Fibroblast of skin of left quadriceps (primary cell): ENCODE measurements around the gene SSH2.

ENCODE experiments used
- DNase-seq, 2 experiments: peaks; one replicate each; pipeline ENCODE4 v3.0.0-alpha.2; 2013; ENCODE audit warnings: low read depth in 2 of 2

Gene SSH2

DNA sequence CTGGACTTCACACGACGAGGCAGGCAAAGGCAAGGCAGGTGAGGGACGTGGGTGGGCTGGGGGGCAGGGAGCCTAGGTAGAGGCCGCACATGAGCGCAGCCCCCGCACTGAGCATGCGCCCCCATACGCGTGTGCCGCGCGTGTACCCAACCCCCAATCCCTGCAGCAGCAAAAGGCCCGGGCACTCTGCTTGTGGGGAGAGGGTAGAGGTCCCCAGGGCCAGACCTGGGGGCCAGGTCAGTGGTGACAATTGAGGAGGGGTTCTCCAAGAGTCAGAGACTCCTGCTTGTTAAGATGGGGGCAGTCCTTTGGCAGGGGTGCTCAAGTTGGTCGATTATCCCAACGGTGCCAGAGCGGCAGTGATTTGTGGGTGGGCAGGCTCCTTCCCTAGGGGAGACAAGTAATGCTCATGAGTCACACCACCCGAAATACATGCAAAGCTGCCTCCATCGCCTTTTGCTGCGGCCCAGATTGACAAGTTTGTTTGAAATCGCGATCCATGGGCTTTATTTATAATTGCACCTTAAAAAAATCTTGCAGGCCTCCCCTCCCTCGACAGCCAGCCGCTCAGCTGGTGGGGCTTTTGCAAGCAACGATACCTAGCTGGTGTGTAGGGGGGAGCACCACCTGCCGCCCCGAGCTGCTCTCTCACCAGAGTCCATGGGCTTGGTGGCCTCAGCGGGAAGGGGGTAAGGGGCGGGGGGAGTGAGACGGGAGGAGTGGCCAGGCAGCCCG is 339.4 kb downstream of the SSH2 start:
- no peak for DNase-seq

DNA sequence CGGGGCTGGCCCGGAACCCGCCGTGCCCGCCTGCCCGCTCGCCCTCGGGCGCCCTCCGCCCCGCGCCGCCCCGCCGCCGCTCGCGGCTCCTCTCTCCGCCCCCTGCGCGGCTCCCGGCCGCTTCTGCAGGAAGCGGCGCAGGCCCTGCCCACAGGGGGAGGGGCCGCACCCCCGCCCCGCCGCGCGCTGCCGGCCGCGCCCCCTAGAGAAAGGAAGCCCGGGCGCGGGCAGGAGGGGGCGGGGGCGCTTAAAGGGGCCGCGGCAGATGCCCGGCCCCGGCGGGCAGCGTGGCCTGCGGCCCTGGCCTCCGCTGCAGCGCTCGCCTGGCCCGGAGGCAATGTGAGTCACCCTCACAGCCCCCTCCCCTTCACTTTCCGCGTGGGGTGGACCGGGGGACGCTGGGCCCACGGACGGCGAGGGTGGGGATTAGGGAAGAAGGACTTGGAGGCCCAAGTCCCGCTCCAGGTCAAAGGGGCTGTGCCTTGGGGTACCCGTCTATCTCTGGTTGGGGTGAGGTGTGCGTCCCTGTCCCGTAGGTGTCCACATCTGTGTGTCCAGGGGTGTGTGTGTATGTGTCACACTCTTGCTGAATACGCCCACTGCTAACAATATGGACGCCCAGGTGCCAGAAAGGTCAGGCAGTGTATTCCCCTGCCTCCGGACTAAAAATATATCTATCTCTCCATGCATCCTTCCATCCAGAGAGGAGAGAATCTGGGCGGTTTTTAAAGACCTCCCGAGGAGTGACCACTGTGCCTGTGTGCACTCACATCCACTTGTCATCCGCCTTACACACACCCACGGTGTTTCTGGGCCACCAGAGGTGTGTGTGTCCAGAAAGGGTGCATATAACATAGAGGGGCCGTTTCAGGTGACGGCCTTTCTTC is 340.3 kb downstream of the SSH2 start, which contains the start of gene GIT1:
GIT1 (minus strand) TSS at position 125 of the 887 bp plus-strand sequence. CDS start 270 bp downstream, outside the sequence.
- DNase-seq: peak; percentile 61 to 65

DNA sequence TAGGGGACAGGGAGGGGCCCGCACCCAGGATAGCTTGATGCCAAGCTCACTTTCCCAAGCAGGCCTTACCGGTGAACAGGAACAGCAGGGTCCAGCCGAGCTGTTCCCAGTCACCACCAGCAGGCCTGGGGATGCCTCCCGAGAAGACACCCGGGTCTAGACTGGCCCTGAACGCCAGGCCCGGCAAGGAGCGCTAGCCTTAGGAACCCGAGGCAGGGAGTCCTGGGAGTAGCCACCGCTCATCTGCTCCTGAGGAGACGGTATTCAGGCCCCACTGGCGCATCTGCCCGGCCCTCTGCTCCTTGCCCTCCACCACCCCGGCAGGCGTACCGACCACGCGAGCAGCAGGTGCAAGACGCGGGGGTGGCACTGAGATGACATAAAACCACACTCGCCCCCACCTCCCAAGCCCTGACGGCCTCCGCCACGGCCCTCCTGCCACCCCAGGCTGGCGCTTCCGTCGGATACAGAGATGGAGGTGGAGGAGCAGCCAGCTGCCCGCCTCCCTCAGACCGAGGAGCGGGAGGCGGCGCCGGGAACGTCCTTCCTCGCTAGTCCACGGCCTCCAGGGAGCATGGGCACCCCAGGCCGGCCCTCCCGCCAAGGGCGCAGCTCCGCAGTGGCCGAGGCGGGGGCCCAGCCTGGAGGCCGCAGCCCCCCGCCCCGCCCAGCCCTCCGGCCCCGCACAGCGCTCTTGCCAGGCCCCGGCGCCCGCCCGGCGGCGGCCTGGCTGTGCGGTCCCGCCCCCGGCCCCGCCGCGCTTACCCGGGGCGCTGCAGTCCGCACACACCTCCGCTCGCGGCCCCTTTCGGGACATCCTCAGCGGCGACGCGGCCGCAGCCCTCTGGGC is 341.2 kb downstream of the SSH2 start:
- DNase-seq: no peak

DNA sequence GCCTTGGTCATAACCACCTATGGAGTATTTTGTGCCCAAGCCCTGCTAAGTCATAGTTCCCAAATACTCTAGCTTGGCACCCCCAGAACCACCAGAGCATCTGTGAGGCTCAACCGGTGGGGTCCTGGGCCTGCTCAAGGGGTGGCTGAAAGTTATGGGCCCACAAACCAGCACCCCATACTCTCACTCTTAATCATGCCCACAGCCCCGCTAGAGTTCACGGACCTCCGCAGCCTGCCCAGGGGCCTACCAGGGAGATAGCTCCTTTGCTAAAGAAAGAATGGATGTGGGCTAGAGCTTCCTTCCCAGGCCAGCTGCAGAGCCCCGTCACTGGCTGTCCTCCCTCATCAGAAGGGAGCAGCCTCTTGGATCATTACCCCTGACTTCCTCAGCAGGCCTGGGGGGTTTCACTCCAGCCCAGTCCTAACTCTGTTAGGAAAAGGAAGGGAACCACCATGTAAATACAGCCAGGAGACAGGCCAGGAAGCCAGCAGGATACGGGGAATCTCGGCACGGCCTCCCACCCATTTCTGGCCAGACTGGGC is 341.9 kb downstream of the SSH2 start:
- DNase-seq: no peak

DNA sequence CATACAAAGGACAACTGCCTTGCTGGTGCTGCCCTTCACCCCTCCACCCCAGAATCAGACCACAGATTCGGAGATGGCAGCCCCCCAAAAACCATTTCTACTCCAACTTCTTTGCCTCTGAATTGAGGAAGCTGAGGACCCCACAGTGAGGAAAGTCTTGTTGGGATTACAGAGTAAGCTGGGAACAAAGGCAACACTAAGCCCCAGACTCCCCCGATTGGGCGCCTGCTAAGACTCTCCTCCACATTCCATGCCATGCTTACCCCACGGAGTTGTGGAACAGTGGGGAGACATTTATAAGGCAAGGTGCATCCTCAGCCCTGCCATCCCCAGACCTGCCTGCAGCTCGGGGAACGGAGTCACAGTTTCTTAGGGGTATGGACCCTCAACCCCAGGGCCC is 342.4 kb downstream of the SSH2 start:
- no peak for DNase-seq

DNA sequence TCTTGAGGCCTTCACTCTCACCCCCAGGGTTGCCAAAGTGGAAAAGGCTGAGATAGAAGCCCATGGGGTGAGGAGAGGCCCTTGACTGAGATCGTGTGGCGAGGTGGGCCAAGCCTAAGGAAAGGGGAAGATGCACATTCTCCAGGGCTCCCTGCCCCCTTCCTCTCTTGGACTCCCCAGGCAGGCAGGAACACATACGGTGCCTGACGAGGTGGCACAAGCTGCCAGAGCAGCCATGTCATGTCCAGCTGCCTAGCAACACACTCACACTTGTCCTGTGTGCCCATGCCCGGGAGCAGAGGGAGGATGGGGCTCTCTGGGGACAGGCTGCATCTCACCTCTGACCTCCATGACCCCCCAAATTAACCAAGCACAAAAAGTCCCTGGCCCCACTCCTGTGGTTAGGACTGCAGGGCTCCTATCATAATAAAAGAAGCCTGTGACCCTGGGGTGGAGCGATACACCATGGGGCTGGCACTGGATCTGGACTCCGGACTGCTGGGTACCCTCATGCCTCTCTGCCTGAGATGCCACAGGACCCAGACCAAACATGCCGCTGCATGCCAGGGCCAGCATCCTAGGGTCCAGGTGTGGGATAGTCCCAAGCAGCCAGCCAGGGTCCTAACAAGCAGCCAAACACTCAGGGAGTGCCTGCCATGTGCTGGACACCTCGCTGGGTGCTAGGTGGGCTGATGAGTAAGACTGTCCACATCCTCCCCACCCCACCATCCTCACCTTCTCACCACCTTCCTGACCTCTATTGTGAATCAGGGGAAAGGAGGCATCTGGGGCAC is 343.2 kb downstream of the SSH2 start:
- no peak for DNase-seq

DNA sequence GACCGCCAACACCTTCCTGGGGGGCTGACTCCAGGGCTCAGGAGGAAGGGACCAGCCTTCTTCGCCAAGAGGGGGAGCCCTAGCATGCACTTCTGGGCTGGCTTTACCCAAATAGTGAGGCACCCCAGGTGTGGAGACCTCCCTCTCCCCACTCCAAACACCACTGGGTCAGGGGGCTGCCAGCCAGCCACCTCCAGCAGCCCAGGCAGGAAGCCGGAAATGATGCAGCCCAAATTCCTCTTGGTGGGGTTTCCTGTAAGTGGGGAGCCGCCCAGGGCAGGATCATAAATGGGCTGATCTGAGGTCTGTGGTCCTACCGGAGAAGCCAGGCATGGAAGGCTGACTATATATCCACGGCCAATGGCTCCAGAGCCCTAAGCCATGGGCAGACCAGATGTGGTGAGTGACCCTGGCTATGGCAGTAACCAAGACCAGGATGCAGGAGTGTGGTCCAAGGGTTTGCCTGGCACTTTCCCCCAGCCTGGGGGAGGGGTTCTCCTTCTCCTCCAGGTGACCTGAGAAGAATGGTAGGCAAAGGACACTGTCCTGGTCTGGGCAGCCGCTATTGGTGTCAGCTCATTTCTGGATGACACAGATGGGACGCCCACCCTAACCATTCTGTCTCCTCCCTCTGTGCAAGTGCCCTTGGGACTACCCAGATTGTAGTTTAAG is 344.8 kb downstream of the SSH2 start:
- no peak for DNase-seq

DNA sequence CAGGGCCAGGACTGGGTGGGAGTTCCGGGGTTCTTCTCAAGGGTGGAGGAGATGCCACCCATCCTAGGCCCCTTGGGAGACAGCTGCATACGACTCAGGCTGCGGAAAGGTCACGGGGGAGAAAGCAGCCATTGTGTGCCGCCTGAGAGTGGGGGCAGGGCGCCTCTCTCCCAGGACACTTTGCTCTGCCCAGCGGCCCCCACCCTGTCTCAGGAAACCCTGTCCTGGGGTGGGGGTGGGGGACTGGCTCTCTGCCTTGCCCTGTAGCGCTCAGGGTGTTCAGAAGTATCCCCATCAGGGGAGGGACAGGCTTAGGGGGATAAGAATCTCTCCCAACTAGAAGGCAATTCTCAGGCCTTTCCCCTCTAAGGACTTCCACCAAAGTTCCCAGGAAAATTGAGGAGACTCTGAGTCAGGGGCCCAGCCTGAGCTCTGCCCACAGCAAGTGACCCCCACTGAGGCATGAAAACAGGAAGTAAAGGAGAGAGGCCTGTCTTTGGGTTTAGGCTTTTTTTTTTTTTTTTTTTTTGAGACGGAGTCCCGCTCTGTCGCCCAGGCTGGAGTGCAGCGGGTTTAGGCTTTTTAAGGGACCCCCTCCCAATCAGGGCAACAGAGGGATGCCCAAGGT is 345.5 kb downstream of the SSH2 start:
- no peak for DNase-seq

DNA sequence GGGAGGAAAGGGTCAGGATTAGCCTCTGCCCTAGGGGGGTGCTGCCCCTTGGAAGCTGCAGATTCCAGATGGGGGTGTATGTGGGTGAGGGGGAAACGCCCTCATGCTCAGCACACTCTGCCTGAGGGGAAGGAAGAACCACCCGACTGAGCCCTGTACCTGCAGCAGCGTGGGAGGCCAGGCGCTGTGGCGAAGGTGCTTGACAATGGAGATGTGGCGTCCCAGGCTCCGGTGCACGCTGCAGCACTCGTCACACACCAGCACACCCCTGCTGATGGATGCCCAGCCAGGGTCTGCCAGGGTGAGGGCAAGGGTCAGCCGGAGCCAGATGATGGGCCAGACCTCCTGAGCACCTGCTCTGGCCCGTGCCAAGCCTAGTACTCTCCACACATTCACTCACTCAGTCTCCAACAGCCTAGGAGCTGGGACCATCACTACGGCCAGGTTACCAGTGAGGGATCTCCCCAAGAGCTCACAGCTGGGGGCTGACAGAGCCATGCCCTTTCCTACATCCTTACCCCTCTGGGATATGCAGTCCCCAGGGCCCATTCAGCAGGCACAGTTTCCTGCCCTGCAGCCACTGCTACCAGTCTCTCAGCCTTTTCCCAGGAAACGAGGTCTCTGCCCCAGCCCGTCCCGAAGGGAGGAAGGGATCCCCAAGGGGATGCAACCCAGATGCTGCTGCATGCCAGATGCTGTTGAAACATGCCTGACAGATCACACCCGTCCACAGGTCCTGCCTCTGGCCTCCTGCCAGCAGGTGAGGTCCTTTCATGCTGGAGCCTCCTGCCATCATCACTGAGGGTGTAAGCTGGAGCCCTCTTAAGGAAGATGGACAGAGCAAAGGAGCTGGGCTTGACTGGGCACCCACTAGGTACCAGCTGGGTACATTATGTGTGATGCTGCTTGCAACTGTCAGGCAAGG is 346.4 kb downstream of the SSH2 start:
- DNase-seq: no peak

DNA sequence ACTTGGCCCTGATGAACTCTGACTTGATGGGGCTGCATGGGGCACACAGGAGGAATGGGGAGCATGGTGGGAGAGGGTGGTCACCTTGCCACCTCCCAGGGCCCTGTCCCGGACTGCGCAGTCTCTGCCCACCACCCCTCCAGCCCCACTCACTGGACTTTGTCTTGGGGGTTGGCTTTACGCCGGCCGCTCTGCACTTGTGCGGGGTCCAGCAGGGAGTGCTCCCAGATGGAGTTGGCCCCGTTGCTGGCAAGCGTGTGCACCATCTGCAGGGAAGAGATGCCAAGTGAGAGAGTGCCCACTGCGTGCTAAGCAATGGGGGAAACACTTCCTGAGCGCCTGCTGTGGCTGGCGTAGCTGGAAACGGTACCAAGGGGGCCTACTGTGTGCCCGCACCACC is 347.3 kb downstream of the SSH2 start:
- no peak for DNase-seq

DNA sequence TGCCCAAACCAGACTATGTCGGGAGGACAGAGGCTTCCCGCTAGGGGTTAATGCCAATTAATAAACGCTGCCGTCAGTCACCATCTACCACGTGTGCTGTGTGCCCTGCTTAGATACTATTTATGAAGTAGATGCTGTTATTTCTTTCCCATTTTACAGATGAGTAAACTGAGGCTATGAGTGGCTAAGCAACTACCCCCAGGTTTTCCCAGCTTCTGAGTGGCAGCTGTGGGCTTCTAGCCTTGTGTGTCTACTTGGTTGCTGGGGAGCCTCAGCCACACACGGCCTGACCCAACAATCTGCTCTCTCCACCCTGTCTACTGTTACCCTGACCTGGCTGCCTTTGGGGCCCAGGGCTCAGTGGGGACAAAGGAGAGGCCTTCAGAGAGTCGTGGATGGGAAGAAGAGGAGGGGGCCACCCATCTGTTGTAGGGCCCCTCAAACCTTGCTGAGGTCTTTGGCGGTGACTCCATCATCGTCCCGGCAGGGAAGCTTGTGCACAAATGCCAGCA is 347.7 kb downstream of the SSH2 start:
- DNase-seq: no peak

DNA sequence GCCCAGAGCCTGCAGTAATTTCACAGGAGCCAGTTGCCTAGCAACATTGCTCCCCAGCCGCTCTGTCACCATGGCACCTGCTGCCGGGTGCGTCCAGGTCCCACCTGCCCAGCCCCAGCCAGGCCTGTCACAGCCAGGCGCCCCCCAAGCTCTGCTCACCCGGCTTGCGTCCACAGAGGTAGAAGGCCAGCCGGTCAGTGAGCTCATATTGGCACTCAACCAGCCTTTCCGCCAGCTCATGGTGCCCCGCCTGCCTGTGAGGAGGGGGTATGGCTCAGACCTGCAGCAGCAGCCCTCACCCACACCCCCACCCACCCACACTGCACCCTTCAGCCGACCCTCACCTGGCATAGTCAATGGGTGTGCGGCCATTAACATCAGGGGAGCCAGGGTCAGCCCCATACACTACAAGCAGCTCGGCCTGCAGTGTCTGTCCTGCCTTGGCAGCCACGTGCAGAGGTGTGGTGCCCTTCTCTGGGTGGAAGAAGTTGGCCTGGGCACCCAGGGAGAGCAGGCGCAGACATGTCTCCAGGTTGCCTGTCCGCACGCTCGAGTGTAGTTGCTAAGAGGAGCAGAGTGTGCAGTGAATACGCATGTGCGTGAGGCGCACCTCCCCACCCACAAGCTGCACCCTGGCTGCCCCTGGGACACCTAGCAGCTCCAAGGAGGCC is 348.3 kb downstream of the SSH2 start:
- no peak for DNase-seq

DNA sequence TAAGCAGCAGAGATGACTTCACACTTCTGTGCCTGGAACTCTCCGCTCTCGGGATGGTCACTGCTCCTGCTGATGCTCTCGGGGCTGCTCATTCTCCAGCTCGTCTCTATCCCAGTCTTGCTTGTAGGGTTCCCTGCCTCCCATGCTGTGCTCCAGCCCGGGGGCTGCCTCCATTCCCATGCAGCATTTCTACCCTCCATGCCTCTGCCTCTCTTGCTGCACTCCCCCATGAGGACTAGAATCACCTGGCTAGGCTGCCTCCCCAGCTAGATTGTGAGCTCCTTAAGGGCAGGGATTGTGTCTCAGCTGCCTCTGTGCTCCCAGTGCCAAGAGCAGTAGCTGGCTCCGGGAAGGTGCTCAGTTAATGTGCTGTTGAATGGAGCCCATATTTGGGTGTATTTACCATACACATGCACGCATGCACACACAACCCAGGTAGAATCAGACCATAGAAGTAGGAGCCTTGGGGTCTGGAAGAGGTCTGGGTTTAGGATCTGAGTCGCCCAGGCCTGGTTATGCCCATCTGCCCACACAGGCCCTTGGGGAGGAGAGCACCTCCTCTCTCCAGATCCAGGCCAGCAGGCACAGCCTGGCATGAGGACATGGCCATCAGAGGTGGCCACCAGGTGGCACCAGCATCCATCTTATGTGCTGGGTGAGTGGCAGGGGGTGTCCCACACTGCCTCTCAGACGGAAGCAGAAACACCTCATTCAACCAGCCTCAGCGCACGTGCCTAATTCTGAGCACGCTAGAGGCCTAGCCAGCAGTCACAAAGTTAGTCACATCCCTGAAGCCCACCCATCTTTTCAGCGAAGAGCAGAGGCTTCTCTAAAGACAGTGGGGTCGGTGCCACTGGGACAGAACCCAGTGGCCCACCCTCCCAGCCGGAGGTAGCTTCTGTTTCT is 349.9 kb downstream of the SSH2 start:
- peak in 1 of 2 experiments; percentile 51 for DNase-seq

DNA sequence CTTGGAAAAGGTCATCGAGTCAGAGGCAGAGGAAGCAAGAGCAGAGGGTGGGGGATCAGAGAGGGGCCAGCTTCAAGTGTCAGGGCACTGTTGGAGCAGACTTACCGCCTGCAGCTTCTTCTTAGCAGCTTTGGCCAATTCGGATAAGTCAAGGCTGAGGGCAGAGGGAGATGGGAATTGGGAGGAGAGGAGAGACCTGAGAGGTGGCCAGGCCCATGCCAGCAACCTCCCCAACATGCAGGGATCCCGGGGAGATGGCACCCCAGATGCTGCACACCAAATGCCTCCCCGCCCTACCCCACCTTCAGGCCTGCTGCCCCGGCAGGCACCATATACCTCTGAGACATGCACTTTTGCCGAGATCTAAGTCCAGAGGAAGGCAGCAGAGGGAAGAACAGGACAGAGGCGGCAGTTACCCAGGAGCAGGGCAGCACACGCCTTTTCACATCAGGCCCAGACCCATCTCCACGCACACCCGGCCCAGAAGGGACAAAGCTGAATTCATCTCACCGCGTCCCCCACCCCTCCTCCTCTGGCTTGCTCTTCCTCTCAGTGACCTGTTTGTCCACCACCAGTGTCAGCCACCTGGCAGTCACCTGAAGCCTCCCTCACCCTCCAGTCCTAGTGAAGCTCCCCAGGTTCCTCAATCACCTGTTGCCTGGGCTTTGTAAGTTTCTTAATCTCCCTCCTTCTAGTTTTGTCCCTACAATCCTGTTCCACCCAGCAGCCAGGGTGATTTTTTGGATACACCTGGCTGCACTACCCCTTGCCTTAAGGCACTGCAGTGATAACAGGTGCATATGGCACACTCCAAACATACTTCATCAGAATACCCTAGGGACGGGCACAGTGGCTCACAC is 351.2 kb downstream of the SSH2 start:
- no peak for DNase-seq

DNA sequence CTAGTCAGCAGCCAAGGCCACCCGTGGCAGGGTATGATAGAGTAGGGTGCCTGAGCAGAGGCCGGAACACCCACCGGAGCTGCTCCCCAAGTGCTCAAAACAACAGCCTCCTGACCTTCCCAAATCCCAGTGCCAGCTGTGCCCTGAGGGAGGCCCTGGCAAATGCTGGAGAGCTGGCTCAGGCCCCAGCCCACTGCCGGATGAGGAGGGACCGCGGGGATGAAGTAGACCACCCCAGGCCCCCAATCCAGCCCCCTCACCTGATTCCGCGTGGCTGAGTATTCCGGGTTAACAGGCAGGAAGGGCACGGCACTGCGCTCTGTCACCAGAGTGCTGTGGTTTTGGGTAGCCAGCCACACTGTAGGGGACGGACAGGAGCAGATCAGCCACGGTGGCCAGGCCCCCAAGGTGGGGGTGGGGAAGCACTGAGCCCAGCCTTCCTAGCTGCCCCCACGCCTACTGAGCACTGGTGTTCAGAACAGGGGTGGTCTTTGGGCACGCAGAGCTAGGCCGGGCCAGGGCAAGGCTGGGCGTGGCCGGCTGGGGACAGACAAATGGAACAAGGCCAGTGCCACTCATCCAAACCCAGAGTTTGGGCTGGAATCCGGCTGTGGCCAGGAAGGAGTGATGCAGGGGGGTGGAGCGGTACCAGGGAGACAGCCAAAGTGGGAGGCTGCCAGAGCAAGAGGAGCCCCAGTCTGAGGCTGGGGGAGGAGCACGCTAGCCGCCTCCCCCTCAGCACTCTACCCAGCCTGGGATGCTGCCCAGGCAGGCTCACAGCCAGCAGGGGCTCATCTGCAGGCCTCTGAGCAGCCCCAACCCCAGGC is 352.4 kb downstream of the SSH2 start:
- DNase-seq: no peak
